Prostate gland (tissue), 2 donors: ENCODE measurements around the gene SLC29A2. TPM values are rescaled to one million over a fixed set of nuclear protein-coding genes. Genes with fewer than 3 reads are reported as not detected.
A peak's percentile ranks its signal among the peaks of the same experiment; 100 is the strongest.

Source experiments
- DNase-seq: peaks from one replicate; pipeline ENCODE4 v3.0.0-alpha.2; 2019; ENCODE audit warnings: low spot score
- H3K27ac ChIP-seq, 2 donors: fragments of 200-600 bp; sonication (generic); 2 replicates each; pipeline ENCODE4 v1.5.1; 2017 to 2019
- H3K27me3 ChIP-seq: fragments of 200-600 bp; sonication (generic); replicated peaks from 2 replicates; pipeline ENCODE4 v1.5.1; 2019; ENCODE audit not compliant: insufficient read depth
- H3K36me3 ChIP-seq, 2 donors: fragments of 200-600 bp; sonication (generic); 1 replicate in 1 of 2; 2 replicates in 1 of 2; pipeline versions ENCODE4 v1.5.1 to v1.8.1; 2017 to 2019
- H3K4me1 ChIP-seq: fragments of 200-600 bp; sonication (generic); replicated peaks from 2 replicates; pipeline ENCODE4 v1.5.1; 2019
- H3K4me3 ChIP-seq, 2 donors: fragments of 200-600 bp; sonication (generic); 2 replicates each; pipeline ENCODE4 v1.5.1; 2017 to 2019
- H3K9me3 ChIP-seq: fragments of 200-600 bp; sonication (generic); 2 replicates; pipeline ENCODE4 v1.5.1; 2017
- POLR2A ChIP-seq: fragments of 450-650 bp; IDR thresholded peaks from one replicate; pipeline ENCODE4 v1.6.1; 2016; ENCODE audit warnings: antibody characterized with exemption, mild to moderate bottlenecking
- POLR2AphosphoS5 ChIP-seq: sonication (generic); formaldehyde crosslinking; IDR thresholded peaks from one replicate; pipeline ENCODE4 v1.6.1; 2017; ENCODE audit warnings: antibody characterized with exemption
- WGBS: methylation state at CpG from one replicate; pipeline ENCODE4 v1.1.5; 2018; 5-methylcytosine and 5-hydroxymethylcytosine counted together
- intact Hi-C: fragments of 100-400 bp; cut with DNase I; formaldehyde crosslinking; loops from one replicate; pipeline ENCODE4 v1.14.2; 2022
- total RNA-seq, 2 donors: library from RNA; depleted of rRNA; stranded (reverse); fragments of >200 nt; gene quantifications; one replicate each; pipeline ENCODE4 v1.1.0, GENCODE V29; 2016
- TF ChIP-seq, protein P1 (sequence below), 4 experiments: fragments of 200-600 bp in 2 of 4; fragments of 450-650 bp in 2 of 4; sonication (generic) in 2 of 4; IDR thresholded peaks; 1 replicate in 3 of 4; 2 replicates in 1 of 4; pipeline ENCODE4 v1.5.1; 2016 to 2019; ENCODE audit warnings: antibody characterized with exemption in 4 of 4, mild to moderate bottlenecking in 2 of 4, moderate library complexity in 2 of 4

Gene SLC29A2
- total RNA-seq, 2 donors from 2014 or later: 10.1 to 12.5 TPM

DNA sequence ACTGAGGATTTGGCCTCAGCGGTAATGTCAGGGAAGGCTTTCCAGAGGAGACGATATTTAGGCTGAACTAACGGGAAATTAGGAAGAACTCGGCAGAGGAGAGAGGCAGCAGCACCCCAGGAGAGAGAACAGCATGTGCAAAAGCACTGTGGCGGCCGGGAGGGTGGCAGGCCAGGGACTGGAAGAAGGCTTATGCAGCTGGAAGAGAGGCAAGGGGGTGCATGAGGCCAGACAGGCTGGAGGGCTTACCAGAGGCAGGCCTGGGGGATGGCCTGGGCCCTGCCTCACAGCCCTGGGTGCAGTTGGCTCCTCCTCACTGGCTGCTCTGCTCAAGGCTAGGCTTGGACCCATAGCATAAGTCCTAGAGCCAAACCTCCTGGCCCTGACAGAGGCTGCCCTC is 41.6 kb upstream of the SLC29A2 start:
- intact Hi-C loops: no loop called here
- TF ChIP-seq, protein P1, sequence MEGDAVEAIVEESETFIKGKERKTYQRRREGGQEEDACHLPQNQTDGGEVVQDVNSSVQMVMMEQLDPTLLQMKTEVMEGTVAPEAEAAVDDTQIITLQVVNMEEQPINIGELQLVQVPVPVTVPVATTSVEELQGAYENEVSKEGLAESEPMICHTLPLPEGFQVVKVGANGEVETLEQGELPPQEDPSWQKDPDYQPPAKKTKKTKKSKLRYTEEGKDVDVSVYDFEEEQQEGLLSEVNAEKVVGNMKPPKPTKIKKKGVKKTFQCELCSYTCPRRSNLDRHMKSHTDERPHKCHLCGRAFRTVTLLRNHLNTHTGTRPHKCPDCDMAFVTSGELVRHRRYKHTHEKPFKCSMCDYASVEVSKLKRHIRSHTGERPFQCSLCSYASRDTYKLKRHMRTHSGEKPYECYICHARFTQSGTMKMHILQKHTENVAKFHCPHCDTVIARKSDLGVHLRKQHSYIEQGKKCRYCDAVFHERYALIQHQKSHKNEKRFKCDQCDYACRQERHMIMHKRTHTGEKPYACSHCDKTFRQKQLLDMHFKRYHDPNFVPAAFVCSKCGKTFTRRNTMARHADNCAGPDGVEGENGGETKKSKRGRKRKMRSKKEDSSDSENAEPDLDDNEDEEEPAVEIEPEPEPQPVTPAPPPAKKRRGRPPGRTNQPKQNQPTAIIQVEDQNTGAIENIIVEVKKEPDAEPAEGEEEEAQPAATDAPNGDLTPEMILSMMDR (IDR thresholded peaks at IDR 0.05): no peak
- TF ChIP-seq POLR2AphosphoS5 (no peak), POLR2A (no peak)
- Histone ChIP-seq H3K27me3 (peaks cover 4% of the 10 kb centered on the region), H3K27ac (no peak overlapping the region), H3K36me3 (no peaks in the 10 kb centered on the region), H3K4me1 (no peaks in the 10 kb centered on the region), H3K9me3 (no peaks in the 10 kb centered on the region), H3K4me3 (no peak overlapping the region)
- WGBS: 81% methylated on average over 6 of the region's 6 CpGs
- no peak for DNase-seq

DNA sequence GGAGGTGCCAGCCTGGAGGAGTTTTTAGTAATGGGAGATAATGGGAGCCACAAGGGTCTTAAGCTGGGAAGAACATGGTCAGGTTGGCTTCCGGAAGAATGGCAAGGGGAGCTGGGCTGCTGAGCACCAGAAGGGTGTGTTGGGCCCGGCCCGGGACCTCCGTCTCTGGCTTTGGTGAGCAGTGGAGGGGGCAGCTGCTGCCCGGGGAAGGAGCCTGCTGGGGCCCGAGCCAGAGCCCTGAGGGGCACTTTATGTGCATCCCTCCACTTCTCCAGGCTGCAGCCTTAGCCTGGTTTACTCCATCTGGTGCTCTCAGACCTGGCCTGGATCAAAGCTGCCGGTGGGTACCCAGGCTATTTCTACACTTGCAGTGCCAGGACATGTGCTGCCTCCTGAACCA is 40.5 kb upstream of the SLC29A2 start:
- TF ChIP-seq POLR2AphosphoS5 (no peak), POLR2A (no peak)
- TF ChIP-seq, protein P1 (IDR thresholded peaks at IDR 0.05): no peak
- Histone ChIP-seq H3K36me3 (no peaks in the 10 kb centered on the region), H3K4me3 (no peak overlapping the region), H3K27me3 (peaks cover 4% of the 10 kb centered on the region), H3K4me1 (no peaks in the 10 kb centered on the region), H3K27ac (no peak overlapping the region), H3K9me3 (no peaks in the 10 kb centered on the region)
- 62% methylated on average over 7 of the region's 7 CpGs for WGBS
- intact Hi-C loops: no loop called here
- no peak for DNase-seq

DNA sequence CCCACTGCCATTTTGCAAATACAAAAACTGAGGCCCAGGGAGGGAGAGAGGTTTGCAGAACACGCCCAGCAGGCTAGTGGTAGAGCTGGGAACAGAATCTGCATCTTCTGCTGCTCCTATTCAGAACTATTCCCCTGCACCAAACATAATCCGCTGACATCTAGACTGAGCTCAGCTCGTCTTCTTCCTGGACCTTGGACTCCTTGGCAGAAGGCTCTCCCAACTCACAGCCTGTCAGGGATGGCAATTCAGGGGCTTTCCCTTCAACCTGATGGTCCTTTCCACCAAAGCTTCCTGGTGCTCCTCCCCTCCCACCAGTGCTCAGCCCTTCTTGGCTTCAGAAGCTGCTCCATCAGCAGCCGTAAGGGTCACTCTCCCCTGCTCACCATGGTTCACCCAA is 39.8 kb upstream of the SLC29A2 start:
- WGBS: 54% methylated on average over 4 of the region's 4 CpGs
- H3K27ac ChIP-seq: no peak overlapping the region
- intact Hi-C loops: no loop called here
- no peak for DNase-seq
- H3K4me3 ChIP-seq: no peak overlapping the region
- TF ChIP-seq, protein P1 (IDR thresholded peaks at IDR 0.05): no peak
- TF ChIP-seq POLR2A (no peak), POLR2AphosphoS5 (no peak)
- no peaks in the 10 kb centered on the region for H3K4me1 ChIP-seq
- no peaks in the 10 kb centered on the region for H3K36me3 ChIP-seq
- H3K27me3 ChIP-seq: peaks cover 4% of the 10 kb centered on the region
- no peaks in the 10 kb centered on the region for H3K9me3 ChIP-seq

DNA sequence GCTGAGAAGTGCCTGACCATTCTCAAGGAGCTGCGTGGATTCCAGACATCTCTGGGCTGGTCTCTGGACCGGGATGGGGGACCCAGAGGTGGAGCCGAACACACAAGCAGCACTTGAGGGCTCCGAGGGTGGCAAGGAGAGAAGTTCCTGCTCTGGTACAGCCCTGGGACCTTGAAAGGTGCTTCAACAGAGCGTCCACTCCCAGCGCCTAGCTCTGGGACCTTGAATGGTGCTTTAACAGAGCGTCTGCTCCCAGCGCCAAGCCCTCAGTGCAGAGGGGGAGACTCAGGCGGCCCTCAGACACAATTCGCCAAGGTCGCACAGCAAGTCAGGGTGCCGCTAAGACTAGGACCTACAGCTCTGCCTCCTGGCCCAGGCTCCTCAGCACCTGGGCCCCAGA is 38.6 kb upstream of the SLC29A2 start:
- peaks cover 4% of the 10 kb centered on the region for H3K27me3 ChIP-seq
- TF ChIP-seq POLR2A: no peak
- TF ChIP-seq, protein P1 (IDR thresholded peaks at IDR 0.05): no peak
- no peak for TF ChIP-seq POLR2AphosphoS5
- no peak overlapping the region for H3K27ac ChIP-seq
- no peaks in the 10 kb centered on the region for H3K36me3 ChIP-seq
- H3K4me1 ChIP-seq: no peaks in the 10 kb centered on the region
- DNase-seq: no peak
- 72% methylated on average over 12 of the region's 12 CpGs for WGBS
- intact Hi-C loops: no loop called here
- H3K9me3 ChIP-seq: no peaks in the 10 kb centered on the region
- H3K4me3 ChIP-seq: no peak overlapping the region

DNA sequence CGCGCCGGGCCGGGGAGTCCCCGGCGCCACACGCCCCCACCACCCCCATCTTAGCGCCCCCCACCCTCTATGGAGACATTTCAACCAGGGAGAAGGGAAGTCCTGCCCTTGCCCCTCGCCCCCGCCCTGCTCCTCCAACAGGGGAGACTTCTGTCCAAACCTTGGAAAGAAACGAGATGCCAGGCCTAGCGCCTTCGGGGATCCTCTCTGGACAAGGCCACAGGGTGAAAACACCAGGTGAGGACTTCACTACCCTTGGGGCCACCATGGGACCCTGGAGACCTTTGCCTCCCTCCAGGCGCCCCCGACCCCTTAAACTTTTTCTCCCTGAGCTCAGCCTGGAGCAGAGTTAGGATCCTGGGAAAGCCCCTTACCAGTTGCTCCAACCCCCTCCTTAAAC is 37.7 kb upstream of the SLC29A2 start:
- intact Hi-C loops: loop anchor here (2.0 kb wide), 2 partner anchors 22 to 30 kb away; partner anchors contain the start of gene MRPL11
- Histone ChIP-seq H3K36me3 (no peaks in the 10 kb centered on the region), H3K27me3 (peaks cover 4% of the 10 kb centered on the region), H3K27ac (peak overlapping the region; percentile 58 to 69), H3K4me1 (no peaks in the 10 kb centered on the region), H3K4me3 (no peak overlapping the region), H3K9me3 (no peaks in the 10 kb centered on the region)
- TF ChIP-seq, protein P1 (IDR thresholded peaks at IDR 0.05): no peak
- no peak for TF ChIP-seq POLR2A
- TF ChIP-seq POLR2AphosphoS5: no peak
- WGBS: 34% methylated on average over 6 of the region's 15 CpGs
- DNase-seq: no peak
